Measurements from ENCODE around the gene LEPR.
A peak's percentile ranks its signal among the peaks of the same experiment; 100 is the strongest.

LEPR gene

DNA sequence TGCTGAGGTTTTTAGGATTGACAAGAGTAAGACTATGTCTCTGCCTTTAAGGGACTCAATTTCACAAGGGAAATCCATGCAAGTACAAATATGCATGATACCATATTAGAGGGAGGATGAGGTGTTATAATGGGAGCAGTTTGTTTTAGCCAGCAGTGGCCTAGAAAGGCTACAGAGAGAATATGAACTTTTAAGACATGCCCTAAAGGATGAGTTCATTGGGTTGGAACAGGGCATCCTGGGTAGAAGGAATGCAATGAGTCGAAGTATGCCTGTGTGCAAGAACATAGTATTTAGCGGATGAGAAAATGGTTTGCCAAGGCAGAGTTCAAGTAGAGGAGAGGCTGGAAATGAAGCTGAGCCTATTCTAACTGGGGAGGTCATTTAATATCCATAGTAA lies 32.6 kb upstream of the LEPR start:
- H3K4me1 ChIP-seq (ENCODE audit: low read length): peaks cover 10% of the 10 kb centered on the region
- H3K9ac ChIP-seq (ENCODE audit: low read length): no peak overlapping the region
- H3K4me2 ChIP-seq (ENCODE audit: low read length): no peak overlapping the region
- no peak overlapping the region for H3K4me3 ChIP-seq (ENCODE audit: low read length)
- no peaks in the 10 kb centered on the region for H3K36me3 ChIP-seq (replicated peaks; ENCODE audit: low read depth, low read length)
- no peak overlapping the region for H3K27ac ChIP-seq (ENCODE audit: low read length)
- H3K27me3 ChIP-seq (ENCODE audit: low read depth, low read length): no peaks in the 10 kb centered on the region
- no peaks in the 10 kb centered on the region for H3K79me2 ChIP-seq (ENCODE audit: low read length)
- TF ChIP-seq, protein P1, sequence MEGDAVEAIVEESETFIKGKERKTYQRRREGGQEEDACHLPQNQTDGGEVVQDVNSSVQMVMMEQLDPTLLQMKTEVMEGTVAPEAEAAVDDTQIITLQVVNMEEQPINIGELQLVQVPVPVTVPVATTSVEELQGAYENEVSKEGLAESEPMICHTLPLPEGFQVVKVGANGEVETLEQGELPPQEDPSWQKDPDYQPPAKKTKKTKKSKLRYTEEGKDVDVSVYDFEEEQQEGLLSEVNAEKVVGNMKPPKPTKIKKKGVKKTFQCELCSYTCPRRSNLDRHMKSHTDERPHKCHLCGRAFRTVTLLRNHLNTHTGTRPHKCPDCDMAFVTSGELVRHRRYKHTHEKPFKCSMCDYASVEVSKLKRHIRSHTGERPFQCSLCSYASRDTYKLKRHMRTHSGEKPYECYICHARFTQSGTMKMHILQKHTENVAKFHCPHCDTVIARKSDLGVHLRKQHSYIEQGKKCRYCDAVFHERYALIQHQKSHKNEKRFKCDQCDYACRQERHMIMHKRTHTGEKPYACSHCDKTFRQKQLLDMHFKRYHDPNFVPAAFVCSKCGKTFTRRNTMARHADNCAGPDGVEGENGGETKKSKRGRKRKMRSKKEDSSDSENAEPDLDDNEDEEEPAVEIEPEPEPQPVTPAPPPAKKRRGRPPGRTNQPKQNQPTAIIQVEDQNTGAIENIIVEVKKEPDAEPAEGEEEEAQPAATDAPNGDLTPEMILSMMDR (IDR thresholded peaks at IDR 0.05; ENCODE audit: low read depth, low read length): no peak
- TF ChIP-seq EZH2phosphoT487 (IDR thresholded peaks at IDR 0.05; ENCODE audit: low read depth): no peak
- H2AFZ ChIP-seq (ENCODE audit: low read depth, low read length): no peak overlapping the region
- H3K9me3 ChIP-seq (ENCODE audit: insufficient read depth, low read length): no peaks in the 10 kb centered on the region
- no peaks in the 10 kb centered on the region for H4K20me1 ChIP-seq (ENCODE audit: insufficient read depth, low read length)

DNA sequence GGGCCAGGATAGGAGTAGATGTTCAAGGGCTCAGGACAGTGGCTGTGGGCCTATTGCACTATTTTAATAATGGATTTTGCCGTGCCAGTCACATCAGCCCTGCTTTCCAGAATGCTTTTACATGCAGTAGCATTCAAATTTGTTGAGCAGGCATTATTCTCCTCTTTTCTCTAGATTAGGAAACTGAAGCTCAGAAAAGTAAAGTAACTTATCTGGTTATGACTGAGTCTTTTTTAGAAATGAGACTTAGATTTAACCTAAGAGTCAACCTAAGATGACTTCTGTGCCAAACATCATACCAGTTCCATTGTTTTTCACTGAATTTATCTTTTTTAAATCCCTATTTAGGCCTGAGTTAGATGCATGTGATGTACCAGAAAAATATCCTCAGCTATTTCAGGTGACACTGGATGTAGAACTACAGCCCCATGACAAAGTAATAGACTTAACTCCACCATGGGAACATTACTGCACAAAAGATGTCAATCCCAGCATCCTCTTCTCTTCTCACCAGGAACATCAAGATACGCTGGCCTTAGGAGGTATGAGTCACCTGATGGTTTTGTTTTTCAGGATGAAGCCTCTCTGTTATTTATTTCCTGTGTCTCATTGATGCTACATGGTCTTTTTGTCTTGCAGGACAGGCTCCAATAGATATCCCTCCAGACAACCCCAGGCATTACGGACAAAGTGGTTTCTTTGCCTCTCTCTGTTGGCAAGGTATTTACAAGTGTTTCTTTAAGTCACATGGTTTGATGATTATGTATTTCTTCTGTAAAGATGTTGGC lies 31.4 kb upstream of the LEPR start:
- H3K9me3 ChIP-seq (ENCODE audit: insufficient read depth, low read length): no peaks in the 10 kb centered on the region
- no peaks in the 10 kb centered on the region for H3K79me2 ChIP-seq (ENCODE audit: low read length)
- no peaks in the 10 kb centered on the region for H3K36me3 ChIP-seq (replicated peaks; ENCODE audit: low read depth, low read length)
- peaks cover 23% of the 10 kb centered on the region for H3K4me1 ChIP-seq (ENCODE audit: low read length)
- no peak overlapping the region for H3K4me2 ChIP-seq (ENCODE audit: low read length)
- H3K9ac ChIP-seq (ENCODE audit: low read length): no peak overlapping the region
- H3K27me3 ChIP-seq (ENCODE audit: low read depth, low read length): no peaks in the 10 kb centered on the region
- no peaks in the 10 kb centered on the region for H4K20me1 ChIP-seq (ENCODE audit: insufficient read depth, low read length)
- TF ChIP-seq EZH2phosphoT487 (IDR thresholded peaks at IDR 0.05; ENCODE audit: low read depth): no peak
- H2AFZ ChIP-seq (ENCODE audit: low read depth, low read length): no peak overlapping the region
- H3K27ac ChIP-seq (ENCODE audit: low read length): no peak overlapping the region
- H3K4me3 ChIP-seq (ENCODE audit: low read length): no peak overlapping the region

DNA sequence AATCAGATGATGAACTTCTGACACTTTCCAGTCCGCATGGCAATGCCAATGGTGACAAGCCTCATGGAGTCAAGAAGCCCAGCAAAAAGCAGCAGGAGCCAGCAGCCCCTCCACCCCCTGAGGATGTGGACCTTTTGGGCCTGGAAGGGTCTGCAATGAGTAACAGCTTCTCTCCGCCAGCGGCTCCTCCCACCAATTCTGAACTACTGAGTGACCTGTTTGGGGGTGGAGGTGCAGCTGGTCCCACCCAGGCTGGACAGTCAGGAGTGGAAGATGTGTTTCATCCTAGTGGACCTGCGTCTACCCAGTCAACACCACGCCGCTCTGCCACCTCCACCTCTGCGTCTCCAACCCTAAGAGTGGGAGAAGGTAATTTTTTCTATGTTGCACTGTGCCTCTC lies 28.0 kb upstream of the LEPR start:
- Histone ChIP-seq H2AFZ (ENCODE audit: low read depth, low read length) (no peak overlapping the region), H3K27me3 (ENCODE audit: low read depth, low read length) (no peaks in the 10 kb centered on the region), H3K9ac (ENCODE audit: low read length) (no peak overlapping the region), H4K20me1 (ENCODE audit: insufficient read depth, low read length) (no peaks in the 10 kb centered on the region), H3K27ac (ENCODE audit: low read length) (no peak overlapping the region), H3K79me2 (ENCODE audit: low read length) (no peaks in the 10 kb centered on the region), H3K4me3 (ENCODE audit: low read length) (no peak overlapping the region), H3K9me3 (ENCODE audit: insufficient read depth, low read length) (no peaks in the 10 kb centered on the region), H3K36me3 (replicated peaks; ENCODE audit: low read depth, low read length) (no peaks in the 10 kb centered on the region), H3K4me1 (ENCODE audit: low read length) (peaks cover 32% of the 10 kb centered on the region), H3K4me2 (ENCODE audit: low read length) (no peak overlapping the region)
- TF ChIP-seq, protein P1 (IDR thresholded peaks at IDR 0.05; ENCODE audit: low read depth, low read length): no peak
- no peak for TF ChIP-seq EZH2phosphoT487 (IDR thresholded peaks at IDR 0.05; ENCODE audit: low read depth)

DNA sequence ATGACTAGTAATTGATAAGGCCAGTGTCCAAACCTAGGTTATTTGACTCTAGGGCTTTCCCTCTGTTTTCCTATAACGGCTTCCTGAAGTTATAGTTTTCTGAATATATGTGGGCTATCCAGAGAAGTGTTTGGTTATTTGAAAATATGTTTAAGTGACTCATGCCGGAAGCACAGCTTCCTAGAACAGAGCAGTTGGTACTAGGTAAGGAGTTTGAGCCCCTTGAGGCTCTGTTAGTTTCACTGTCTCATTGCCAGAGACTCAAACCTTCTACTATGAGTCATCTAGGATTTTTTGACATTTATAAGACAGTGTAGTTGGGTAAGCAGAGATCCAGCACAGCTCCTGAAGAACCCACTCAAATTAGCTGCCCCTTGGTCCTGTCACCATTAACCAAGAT lies 27.1 kb upstream of the LEPR start:
- TF ChIP-seq, protein P1 (IDR thresholded peaks at IDR 0.05; ENCODE audit: low read depth, low read length): no peak
- no peak for TF ChIP-seq EZH2phosphoT487 (IDR thresholded peaks at IDR 0.05; ENCODE audit: low read depth)
- H3K27me3 ChIP-seq (ENCODE audit: low read depth, low read length): no peaks in the 10 kb centered on the region
- H3K4me2 ChIP-seq (ENCODE audit: low read length): peak overlapping the region; percentile 50
- no peaks in the 10 kb centered on the region for H3K36me3 ChIP-seq (replicated peaks; ENCODE audit: low read depth, low read length)
- H3K27ac ChIP-seq (ENCODE audit: low read length): no peak overlapping the region
- no peak overlapping the region for H3K4me3 ChIP-seq (ENCODE audit: low read length)
- H3K79me2 ChIP-seq (ENCODE audit: low read length): no peaks in the 10 kb centered on the region
- peaks cover 32% of the 10 kb centered on the region for H3K4me1 ChIP-seq (ENCODE audit: low read length)
- H3K9ac ChIP-seq (ENCODE audit: low read length): no peak overlapping the region
- no peak overlapping the region for H2AFZ ChIP-seq (ENCODE audit: low read depth, low read length)
- no peaks in the 10 kb centered on the region for H3K9me3 ChIP-seq (ENCODE audit: insufficient read depth, low read length)
- no peaks in the 10 kb centered on the region for H4K20me1 ChIP-seq (ENCODE audit: insufficient read depth, low read length)
